PC-9 (cell line): ENCODE data around the gene RRAGC. TPM values are rescaled to one million over a fixed set of nuclear protein-coding genes. Genes with fewer than 3 reads are reported as not detected.

ENCODE experiments used
- BruUV-seq: library from RNA; stranded (reverse); fragments of 400-500 nt; replicated peaks from 2 replicates; lab custom pipeline; 2021; lab: Mats Ljungman, UMichigan
- CTCF ChIA-PET: fragments of 300-600 bp; sonication (Branson Sonifier 250); formaldehyde crosslinking; loops from one replicate; lab custom pipeline; 2022; ENCODE audit warnings: antibody characterized with exemption; lab: Charles Lee
- POLR2A ChIA-PET: fragments of 300-600 bp; sonication (Branson Sonifier 250); formaldehyde crosslinking; loops from one replicate; lab custom pipeline; 2022; ENCODE audit warnings: antibody characterized with exemption; ENCODE audit not compliant: unreplicated experiment; lab: Charles Lee
- DNase-seq, 2 experiments: peaks; one replicate each; pipeline versions ENCODE4 v3.0.0 to v3.0.0-alpha.2; 2015 to 2022; ENCODE audit warnings: mixed read lengths in 1 of 2
- H2AFZ ChIP-seq: fragments of 200-600 bp; sonication (generic); 2 replicates; pipeline ENCODE4 v1.8.1; 2017; ENCODE audit warnings: antibody characterized with exemption
- H3F3A ChIP-seq: fragments of 200-600 bp; sonication (generic); 2 replicates; pipeline ENCODE4 v1.8.1; 2017; ENCODE audit warnings: antibody characterized with exemption, mild to moderate bottlenecking, low read depth; ENCODE audit not compliant: insufficient read depth
- H3K27ac ChIP-seq: fragments of 200-600 bp; sonication (generic); 2 replicates; pipeline ENCODE4 v1.6.1; 2016; ENCODE audit warnings: mixed run types
- H3K27me3 ChIP-seq: fragments of 200-600 bp; sonication (generic); 2 replicates; pipeline ENCODE4 v1.6.1; 2016; ENCODE audit warnings: low read depth, mixed run types; ENCODE audit not compliant: insufficient read depth
- H3K36me3 ChIP-seq: fragments of 200-600 bp; sonication (generic); 2 replicates; pipeline ENCODE4 v1.6.1; 2016; ENCODE audit warnings: low read depth, mixed run types
- H3K4me1 ChIP-seq: fragments of 200-600 bp; sonication (generic); replicated peaks from 2 replicates; pipeline ENCODE4 v1.6.1; 2016; ENCODE audit warnings: mixed run types; ENCODE audit not compliant: insufficient read depth
- H3K4me2 ChIP-seq: fragments of 200-600 bp; sonication (generic); 2 replicates; pipeline ENCODE4 v1.6.1; 2017; ENCODE audit warnings: mixed run types
- H3K4me3 ChIP-seq: fragments of 200-600 bp; sonication (generic); 2 replicates; pipeline ENCODE4 v1.6.1; 2016; ENCODE audit warnings: mixed run types
- H3K79me2 ChIP-seq: fragments of 200-600 bp; sonication (generic); 2 replicates; pipeline ENCODE4 v1.6.1; 2017; ENCODE audit warnings: low read depth, mixed run types
- H3K9me2 ChIP-seq: fragments of 200-600 bp; sonication (generic); 2 replicates; pipeline ENCODE4 v1.8.1; 2017; ENCODE audit warnings: mild to moderate bottlenecking; ENCODE audit not compliant: insufficient read depth
- H3K9me3 ChIP-seq: fragments of 200-600 bp; sonication (generic); 2 replicates; pipeline ENCODE4 v1.8.1; 2016; ENCODE audit warnings: low read depth; ENCODE audit not compliant: insufficient read depth
- H4K20me1 ChIP-seq: fragments of 200-600 bp; sonication (generic); 2 replicates; pipeline ENCODE4 v1.8.1; 2017; ENCODE audit not compliant: insufficient read depth
- EZH2 ChIP-seq: fragments of 200-600 bp; sonication (generic); IDR thresholded peaks from 2 replicates; pipeline ENCODE4 v1.8.0; 2017; ENCODE audit warnings: antibody characterized with exemption, low read depth
- intact Hi-C: fragments of 100-400 bp; cut with micrococcal nuclease; formaldehyde crosslinking; loops from one replicate; pipeline ENCODE4 v1.10.0; 2022; ENCODE audit not compliant: unreplicated experiment
- total RNA-seq: library from RNA; stranded (reverse); gene quantifications from 2 replicates; pipeline ENCODE4 v1.2.3, GENCODE V29; 2021
- TF ChIP-seq, protein P1 (sequence below): fragments of 200-600 bp; sonication (generic); conservative IDR thresholded peaks from 2 replicates; pipeline ENCODE4 v1.6.1; 2017; ENCODE audit warnings: mixed run types, antibody characterized with exemption, mild to moderate bottlenecking, moderate library complexity

Gene RRAGC
- total RNA-seq, 1 experiment from 2014 or later: 33.0 TPM

DNA sequence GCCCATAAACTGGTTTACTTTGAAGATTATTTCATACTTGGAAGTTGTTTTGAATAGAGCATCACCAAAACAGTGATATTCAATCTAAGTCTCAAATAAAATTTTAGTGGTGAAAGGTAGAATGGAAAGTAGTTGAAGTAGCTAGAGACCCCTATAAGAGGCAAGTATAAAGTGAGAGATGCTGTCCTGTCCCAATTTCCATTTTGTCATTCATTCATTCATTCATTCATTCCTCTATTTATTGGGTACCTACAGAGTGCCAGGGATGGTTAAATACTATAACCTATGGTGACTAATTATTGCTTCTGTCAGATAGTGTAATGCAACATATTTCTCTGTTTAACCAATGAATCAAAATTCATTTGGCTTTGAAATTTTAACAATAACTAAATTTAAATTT lies 32.7 kb downstream of the RRAGC start:
- BruUV-seq: no TSS peak
- H3K9me2 ChIP-seq: no peaks in the 10 kb centered on the region
- H3K27me3 ChIP-seq: peaks cover 94% of the 10 kb centered on the region
- no peak overlapping the region for H3K4me3 ChIP-seq
- H4K20me1 ChIP-seq: no peaks in the 10 kb centered on the region
- intact Hi-C loops: no loop called here
- no peak overlapping the region for H3K4me2 ChIP-seq
- no peak overlapping the region for H2AFZ ChIP-seq
- TF ChIP-seq, protein P1, sequence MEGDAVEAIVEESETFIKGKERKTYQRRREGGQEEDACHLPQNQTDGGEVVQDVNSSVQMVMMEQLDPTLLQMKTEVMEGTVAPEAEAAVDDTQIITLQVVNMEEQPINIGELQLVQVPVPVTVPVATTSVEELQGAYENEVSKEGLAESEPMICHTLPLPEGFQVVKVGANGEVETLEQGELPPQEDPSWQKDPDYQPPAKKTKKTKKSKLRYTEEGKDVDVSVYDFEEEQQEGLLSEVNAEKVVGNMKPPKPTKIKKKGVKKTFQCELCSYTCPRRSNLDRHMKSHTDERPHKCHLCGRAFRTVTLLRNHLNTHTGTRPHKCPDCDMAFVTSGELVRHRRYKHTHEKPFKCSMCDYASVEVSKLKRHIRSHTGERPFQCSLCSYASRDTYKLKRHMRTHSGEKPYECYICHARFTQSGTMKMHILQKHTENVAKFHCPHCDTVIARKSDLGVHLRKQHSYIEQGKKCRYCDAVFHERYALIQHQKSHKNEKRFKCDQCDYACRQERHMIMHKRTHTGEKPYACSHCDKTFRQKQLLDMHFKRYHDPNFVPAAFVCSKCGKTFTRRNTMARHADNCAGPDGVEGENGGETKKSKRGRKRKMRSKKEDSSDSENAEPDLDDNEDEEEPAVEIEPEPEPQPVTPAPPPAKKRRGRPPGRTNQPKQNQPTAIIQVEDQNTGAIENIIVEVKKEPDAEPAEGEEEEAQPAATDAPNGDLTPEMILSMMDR: no peak
- no peak for TF ChIP-seq EZH2
- no peaks in the 10 kb centered on the region for H3K9me3 ChIP-seq
- H3K4me1 ChIP-seq: no peaks in the 10 kb centered on the region
- H3F3A ChIP-seq: no peaks in the 10 kb centered on the region
- ChIA-PET CTCF (interaction anchor here (0.6 kb wide), 1 partner anchor 13 kb away, joined by 4 read pairs; no protein-coding TSS in a partner anchor), POLR2A (no interaction called here)
- no peaks in the 10 kb centered on the region for H3K79me2 ChIP-seq
- no peak for DNase-seq
- H3K27ac ChIP-seq: no peak overlapping the region
- H3K36me3 ChIP-seq: no peaks in the 10 kb centered on the region

DNA sequence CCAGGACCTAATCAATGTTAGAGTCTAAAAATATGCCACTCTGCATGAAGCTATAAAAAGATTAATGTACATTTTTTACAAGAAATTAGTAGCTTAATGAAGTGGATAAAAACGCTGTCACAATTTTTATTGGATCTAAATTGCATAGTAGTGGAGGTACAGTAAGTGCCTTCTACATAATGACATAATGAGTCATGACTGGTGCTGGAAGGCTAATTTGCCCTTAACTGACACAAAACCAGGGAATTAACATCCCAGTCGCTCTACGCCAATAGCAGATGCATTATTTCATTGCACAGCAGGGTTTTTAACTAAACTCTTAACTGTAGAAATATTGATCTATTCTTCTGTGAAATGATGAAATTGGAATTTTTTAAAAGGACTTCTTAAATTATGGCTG lies 33.3 kb downstream of the RRAGC start:
- TF ChIP-seq, protein P1: no peak
- TF ChIP-seq EZH2: no peak
- POLR2A ChIA-PET: no interaction called here
- Histone ChIP-seq H3K4me3 (no peak overlapping the region), H3K4me2 (no peak overlapping the region), H3K9me2 (no peaks in the 10 kb centered on the region), H3K27me3 (peaks cover 94% of the 10 kb centered on the region), H3K9me3 (no peaks in the 10 kb centered on the region), H2AFZ (no peak overlapping the region), H3K36me3 (no peaks in the 10 kb centered on the region), H4K20me1 (no peaks in the 10 kb centered on the region), H3F3A (no peaks in the 10 kb centered on the region), H3K79me2 (no peaks in the 10 kb centered on the region), H3K27ac (no peak overlapping the region), H3K4me1 (no peaks in the 10 kb centered on the region)
- intact Hi-C loops: no loop called here
- CTCF ChIA-PET: no interaction called here
- no TSS peak for BruUV-seq
- no peak for DNase-seq

DNA sequence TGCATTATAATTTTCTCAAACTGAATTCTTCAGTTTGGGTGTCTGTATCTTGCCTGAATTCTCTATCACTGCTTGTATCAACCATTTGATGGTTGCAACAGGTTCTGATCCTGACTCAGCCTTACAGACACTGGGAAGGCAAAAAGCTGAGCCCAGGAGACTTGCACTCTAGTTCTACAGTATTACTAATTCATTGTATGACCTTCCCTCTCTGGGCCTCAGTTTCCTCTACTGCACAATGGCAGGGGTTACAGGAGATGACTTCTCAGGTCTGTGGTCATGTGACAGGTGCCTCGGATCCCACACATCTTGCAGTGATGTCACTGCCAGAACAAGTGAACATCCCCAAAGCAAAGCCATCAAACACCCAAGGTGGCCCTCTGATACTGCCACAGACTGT lies 38.7 kb downstream of the RRAGC start:
- ChIA-PET CTCF (no interaction called here), POLR2A (no interaction called here)
- intact Hi-C loops: no loop called here
- no peak overlapping the region for H3K27ac ChIP-seq
- H3K4me3 ChIP-seq: no peak overlapping the region
- H3F3A ChIP-seq: no peaks in the 10 kb centered on the region
- BruUV-seq: no TSS peak
- H3K4me2 ChIP-seq: no peak overlapping the region
- no peak overlapping the region for H2AFZ ChIP-seq
- H3K27me3 ChIP-seq: peaks cover 92% of the 10 kb centered on the region
- H3K9me3 ChIP-seq: no peaks in the 10 kb centered on the region
- no peak for DNase-seq
- H4K20me1 ChIP-seq: no peaks in the 10 kb centered on the region
- no peaks in the 10 kb centered on the region for H3K79me2 ChIP-seq
- H3K36me3 ChIP-seq: no peaks in the 10 kb centered on the region
- no peaks in the 10 kb centered on the region for H3K9me2 ChIP-seq
- no peak for TF ChIP-seq EZH2
- TF ChIP-seq, protein P1: no peak
- H3K4me1 ChIP-seq: no peaks in the 10 kb centered on the region
